Osteoblast (primary cell): ENCODE data around the gene GABRG3. TPM values are rescaled to one million over a fixed set of nuclear protein-coding genes. Genes with fewer than 3 reads are reported as not detected.

ENCODE experiments used
- DNase-seq: peaks from one replicate; pipeline ENCODE4 v3.0.0; 2011; ENCODE audit warnings: low spot score, mixed read lengths; ENCODE audit not compliant: insufficient read length; ENCODE audit errors: missing footprints
- H2AFZ ChIP-seq: 2 replicates; pipeline ENCODE4 v1.6.0; 2011; ENCODE audit warnings: mild to moderate bottlenecking, low read length
- H3K27ac ChIP-seq: 2 replicates; pipeline ENCODE4 v1.5.1; 2011; ENCODE audit warnings: mild to moderate bottlenecking, low read depth, low read length, moderate library complexity
- H3K27me3 ChIP-seq: 2 replicates; pipeline ENCODE4 v1.6.0; 2012; ENCODE audit warnings: mild to moderate bottlenecking, control low read depth, inconsistent platforms, low read length, moderate library complexity; ENCODE audit not compliant: insufficient read depth
- H3K36me3 ChIP-seq: 2 replicates; pipeline ENCODE4 v1.5.1; 2011; ENCODE audit warnings: mild to moderate bottlenecking, low read length, control low read depth, moderate library complexity; ENCODE audit not compliant: insufficient read depth
- H3K4me1 ChIP-seq: 2 replicates; pipeline ENCODE4 v1.5.1; 2011; ENCODE audit warnings: mild to moderate bottlenecking, low read length, control low read depth, moderate library complexity; ENCODE audit not compliant: insufficient read depth
- H3K4me2 ChIP-seq: 2 replicates; pipeline ENCODE4 v1.6.0; 2011; ENCODE audit warnings: mild to moderate bottlenecking, low read length; ENCODE audit not compliant: insufficient read depth
- H3K4me3 ChIP-seq: fragments of 200-600 bp; sonication (generic); 3 replicates; pipeline ENCODE4 v1.5.1; 2012; ENCODE audit warnings: mild to moderate bottlenecking, low read length, inconsistent platforms; ENCODE audit not compliant: insufficient read depth
- H3K79me2 ChIP-seq: 2 replicates; pipeline ENCODE4 v1.6.0; 2012; ENCODE audit warnings: mild to moderate bottlenecking, low read length, control low read depth, inconsistent platforms; ENCODE audit not compliant: insufficient read depth
- H3K9me3 ChIP-seq: 2 replicates; pipeline ENCODE4 v1.5.1; 2011; ENCODE audit warnings: low read depth, low read length, control low read depth
- H4K20me1 ChIP-seq: 2 replicates; pipeline ENCODE4 v1.6.0; 2012; ENCODE audit warnings: mild to moderate bottlenecking, low read length, control low read depth; ENCODE audit not compliant: insufficient read depth
- CTCF ChIP-seq: IDR thresholded peaks from 2 replicates; pipeline ENCODE4 v1.5.1; 2011; ENCODE audit warnings: mild to moderate bottlenecking, low read depth, low read length, moderate library complexity; ENCODE audit errors: extremely low read depth
- total RNA-seq: library from RNA; depleted of rRNA; stranded (reverse); fragments of >200 nt; gene quantifications from 2 replicates; pipeline ENCODE4 v1.2.3, GENCODE V29; 2012

GABRG3 gene
- total RNA-seq, 1 donor, result not detected

- no peak for TF ChIP-seq CTCF
- no peaks in the 10 kb centered on the region for H3K36me3 ChIP-seq
- no peak overlapping the region for H3K4me2 ChIP-seq
- H2AFZ ChIP-seq, result no peak overlapping the region
- no peaks in the 10 kb centered on the region for H3K9me3 ChIP-seq
- no peaks in the 10 kb centered on the region for H3K4me1 ChIP-seq
- no peaks in the 10 kb centered on the region for H3K79me2 ChIP-seq
- no peak for DNase-seq
- H3K4me3 ChIP-seq, result no peak overlapping the region
- H3K27me3 ChIP-seq, result no peaks in the 10 kb centered on the region
- H4K20me1 ChIP-seq, result no peaks in the 10 kb centered on the region
- no peak overlapping the region for H3K27ac ChIP-seq
Observed at GRCh38 chr15:27549746-27550145, 578.8 kb downstream of the GABRG3 start.

GRCh38 chr15:27550635-27551034 lies 579.7 kb downstream of the GABRG3 start:
- Histone ChIP-seq H2AFZ (no peak overlapping the region), H3K4me3 (no peak overlapping the region), H3K36me3 (no peaks in the 10 kb centered on the region), H3K9me3 (no peaks in the 10 kb centered on the region), H3K4me1 (no peaks in the 10 kb centered on the region), H4K20me1 (no peaks in the 10 kb centered on the region), H3K79me2 (no peaks in the 10 kb centered on the region), H3K27me3 (no peaks in the 10 kb centered on the region), H3K4me2 (no peak overlapping the region), H3K27ac (no peak overlapping the region)
- TF ChIP-seq CTCF, result no peak
- DNase-seq, result no peak

GRCh38 chr15:27561816-27562215 lies 590.8 kb downstream of the GABRG3 start:
- Histone ChIP-seq H3K36me3 (no peaks in the 10 kb centered on the region), H3K27me3 (no peaks in the 10 kb centered on the region), H3K4me1 (no peaks in the 10 kb centered on the region), H3K4me2 (no peak overlapping the region), H3K4me3 (no peak overlapping the region), H4K20me1 (no peaks in the 10 kb centered on the region), H3K9me3 (no peaks in the 10 kb centered on the region), H3K27ac (no peak overlapping the region), H3K79me2 (no peaks in the 10 kb centered on the region), H2AFZ (no peak overlapping the region)
- no peak for TF ChIP-seq CTCF
- no peak for DNase-seq

- H3K4me2 ChIP-seq, result no peak overlapping the region
Observed at GRCh38 chr15:27563765-27564370, 592.9 kb downstream of the GABRG3 start.

More at GRCh38 chr15:27563765-27564370, 592.9 kb downstream of the GABRG3 start:
- H4K20me1 ChIP-seq, result no peaks in the 10 kb centered on the region
- H3K79me2 ChIP-seq, result no peaks in the 10 kb centered on the region
- DNase-seq, result no peak
- no peaks in the 10 kb centered on the region for H3K4me1 ChIP-seq
- H3K9me3 ChIP-seq, result no peaks in the 10 kb centered on the region
- H3K27ac ChIP-seq, result no peak overlapping the region
- H3K4me3 ChIP-seq, result no peak overlapping the region
- no peak for TF ChIP-seq CTCF
- H2AFZ ChIP-seq, result no peak overlapping the region
- no peaks in the 10 kb centered on the region for H3K36me3 ChIP-seq
- no peaks in the 10 kb centered on the region for H3K27me3 ChIP-seq
